Cardiac muscle cell (in vitro differentiated cells and primary cell): Measurements from ENCODE around the gene RASSF5. TPM values are rescaled to one million over a fixed set of nuclear protein-coding genes. Genes with fewer than 3 reads are reported as not detected.

Source experiments
- DNase-seq, 2 donors: peaks; one replicate each; pipeline versions ENCODE4 v3.0.0 to v3.0.0-alpha.2; 2010 to 2017; ENCODE audit warnings: low read depth in 1 of 2, low spot score in 1 of 2
- H3K27ac ChIP-seq: fragments of 200-600 bp; sonication (generic); 2 replicates; pipeline ENCODE4 v1.5.1; 2016
- H3K27me3 ChIP-seq: fragments of 200-600 bp; sonication (generic); 2 replicates; pipeline ENCODE4 v1.6.0; 2016; ENCODE audit warnings: control low read depth
- H3K36me3 ChIP-seq: fragments of 200-600 bp; sonication (generic); 2 replicates; pipeline ENCODE4 v1.5.1; 2016; ENCODE audit warnings: control low read depth
- H3K4me1 ChIP-seq: fragments of 200-600 bp; sonication (generic); 2 replicates; pipeline ENCODE4 v1.8.1; 2017; ENCODE audit warnings: low read depth, mild to moderate bottlenecking, mixed run types
- H3K4me3 ChIP-seq: fragments of 200-600 bp; sonication (generic); 2 replicates; pipeline ENCODE4 v1.5.1; 2016; ENCODE audit warnings: mild to moderate bottlenecking
- H3K9me3 ChIP-seq: fragments of 200-600 bp; sonication (generic); 2 replicates; pipeline ENCODE4 v1.5.1; 2017; ENCODE audit warnings: low read depth, mild to moderate bottlenecking, control low read depth
- CTCF ChIP-seq: IDR thresholded peaks from 2 replicates; pipeline ENCODE4 v1.5.1; 2012; ENCODE audit warnings: low read depth, mild to moderate bottlenecking, low read length
- polyA plus RNA-seq: library from polyadenylated mRNA; unstranded; fragments of >200 nt; fragmentation: Nextera tagmentation; extraction: Ambion mirVana; gene quantifications from 2 replicates; pipeline ENCODE4 v1.2.1, GENCODE V29; 2016
- total RNA-seq: library from RNA; depleted of rRNA; stranded (reverse); fragments of >200 nt; gene quantifications from 2 replicates; pipeline ENCODE4 v1.2.3, GENCODE V29; 2016

The RASSF5 gene
- total and polyA plus RNA-seq, 2 experiments from 2014 or later, result 40.9 to 50.7 TPM

- H3K4me1 ChIP-seq, result peaks cover 40% of the 10 kb centered on the region
- H3K4me3 ChIP-seq, result peak overlapping the region; percentile 43
- TF ChIP-seq CTCF, result no peak
- peak overlapping the region; percentile 24 for H3K27ac ChIP-seq
- no peaks in the 10 kb centered on the region for H3K27me3 ChIP-seq
- no peak for DNase-seq
- no peaks in the 10 kb centered on the region for H3K9me3 ChIP-seq
- peaks cover 4% of the 10 kb centered on the region for H3K36me3 ChIP-seq
Observed at GRCh38 chr1:206471415-206471801, 35.9 kb upstream of the RASSF5 start.

GRCh38 chr1:206472024-206472423 is 35.3 kb upstream of the RASSF5 start:
- Histone ChIP-seq H3K36me3 (peaks cover 4% of the 10 kb centered on the region), H3K27ac (no peak overlapping the region), H3K4me1 (peaks cover 39% of the 10 kb centered on the region)

GRCh38 chr1:206472454-206472853 is 34.9 kb upstream of the RASSF5 start:
- H3K27me3 ChIP-seq, result no peaks in the 10 kb centered on the region
- peaks cover 4% of the 10 kb centered on the region for H3K36me3 ChIP-seq
- H3K27ac ChIP-seq, result no peak overlapping the region
- H3K4me1 ChIP-seq, result peaks cover 35% of the 10 kb centered on the region
- TF ChIP-seq CTCF, result no peak
- H3K4me3 ChIP-seq, result no peak overlapping the region
- no peaks in the 10 kb centered on the region for H3K9me3 ChIP-seq
- DNase-seq, result peak in 1 of 2 donors; percentile 94

More at GRCh38 chr1:206472024-206472423, 35.3 kb upstream of the RASSF5 start:
- Histone ChIP-seq H3K9me3 (no peaks in the 10 kb centered on the region), H3K4me3 (no peak overlapping the region), H3K27me3 (no peaks in the 10 kb centered on the region)
- DNase-seq, result no peak
- no peak for TF ChIP-seq CTCF

- H3K36me3 ChIP-seq, result peaks cover 4% of the 10 kb centered on the region
- H3K9me3 ChIP-seq, result no peaks in the 10 kb centered on the region
- DNase-seq, result no peak
- TF ChIP-seq CTCF, result no peak
- H3K27me3 ChIP-seq, result no peaks in the 10 kb centered on the region
- H3K4me1 ChIP-seq, result peaks cover 30% of the 10 kb centered on the region
- no peak overlapping the region for H3K4me3 ChIP-seq
- H3K27ac ChIP-seq, result no peak overlapping the region
Observed at GRCh38 chr1:206472886-206473285, 34.4 kb upstream of the RASSF5 start.

- TF ChIP-seq CTCF, result no peak
Observed at GRCh38 chr1:206476058-206476457, 31.3 kb upstream of the RASSF5 start.

GRCh38 chr1:206476591-206476990 is 30.7 kb upstream of the RASSF5 start:
- Histone ChIP-seq H3K4me1 (peaks cover 8% of the 10 kb centered on the region), H3K27ac (no peak overlapping the region), H3K9me3 (no peaks in the 10 kb centered on the region), H3K36me3 (peaks cover 4% of the 10 kb centered on the region), H3K27me3 (no peaks in the 10 kb centered on the region), H3K4me3 (no peak overlapping the region)
- TF ChIP-seq CTCF, result no peak
- DNase-seq, result no peak

More at GRCh38 chr1:206476058-206476457, 31.3 kb upstream of the RASSF5 start:
- no peaks in the 10 kb centered on the region for H3K27me3 ChIP-seq
- no peak overlapping the region for H3K4me3 ChIP-seq
- H3K9me3 ChIP-seq, result no peaks in the 10 kb centered on the region
- H3K27ac ChIP-seq, result no peak overlapping the region
- peaks cover 13% of the 10 kb centered on the region for H3K4me1 ChIP-seq
- peaks cover 4% of the 10 kb centered on the region for H3K36me3 ChIP-seq
- DNase-seq, result no peak
